GM19324 (cell line): ENCODE measurements around the gene UVRAG.
A peak's percentile ranks its signal among the peaks of the same experiment; 100 is the strongest.
"Not testable (repeated sequence)": the region's sequence is repeated elsewhere in the genome, so short reads cannot be mapped to it uniquely, and the experiment has no call there.

Source experiments
- ATAC-seq: cut with Tn5 transposase; IDR thresholded peaks from one replicate; pipeline ENCODE4 v1.9.1; 2021; ENCODE audit warnings: mild to moderate bottlenecking, moderate library complexity; ENCODE audit not compliant: unreplicated experiment, low FRiP score

UVRAG gene

GRCh38 chr11:75872887-75873416 lies 57.9 kb downstream of the UVRAG start:
- no peak for ATAC-seq

GRCh38 chr11:75873417-75874221 lies 58.6 kb downstream of the UVRAG start:
- peak; percentile 67 for ATAC-seq

- no peak for ATAC-seq
These were observed 59.8 kb downstream of the UVRAG start for GRCh38 chr11:75874684-75875341.

- not testable (repeated sequence) for ATAC-seq
These were observed 62.3 kb downstream of the UVRAG start for GRCh38 chr11:75877327-75877726.

GRCh38 chr11:75877931-75878330 lies 62.9 kb downstream of the UVRAG start:
- not testable (repeated sequence) for ATAC-seq

GRCh38 chr11:75878933-75879332 lies 63.9 kb downstream of the UVRAG start:
- ATAC-seq: no peak

- ATAC-seq: no peak
These were observed 64.7 kb downstream of the UVRAG start for GRCh38 chr11:75879737-75880136.

- not testable (repeated sequence) for ATAC-seq
These were observed 65.3 kb downstream of the UVRAG start for GRCh38 chr11:75880343-75880742.

- ATAC-seq: no peak
These were observed 69.3 kb downstream of the UVRAG start for GRCh38 chr11:75884321-75884720.

GRCh38 chr11:75888416-75888815 lies 73.4 kb downstream of the UVRAG start:
- ATAC-seq: no peak

GRCh38 chr11:75891947-75892739 lies 77.1 kb downstream of the UVRAG start:
- no peak for ATAC-seq

- no peak for ATAC-seq
These were observed 78.2 kb downstream of the UVRAG start for GRCh38 chr11:75893251-75893650.

GRCh38 chr11:75894036-75894585 lies 79.1 kb downstream of the UVRAG start:
- ATAC-seq: no peak

GRCh38 chr11:75896843-75897419 lies 81.9 kb downstream of the UVRAG start:
- no peak for ATAC-seq

- ATAC-seq: no peak
These were observed 83.9 kb downstream of the UVRAG start for GRCh38 chr11:75898871-75899270.

GRCh38 chr11:75899806-75900205 lies 84.8 kb downstream of the UVRAG start:
- no peak for ATAC-seq

GRCh38 chr11:75900848-75901247 lies 85.8 kb downstream of the UVRAG start:
- no peak for ATAC-seq

GRCh38 chr11:75902631-75903030 lies 87.6 kb downstream of the UVRAG start:
- no peak for ATAC-seq

GRCh38 chr11:75903276-75903675 lies 88.3 kb downstream of the UVRAG start:
- no peak for ATAC-seq

- no peak for ATAC-seq
These were observed 90.4 kb downstream of the UVRAG start for GRCh38 chr11:75905434-75905833.
